OCI-LY1 (cell line): ENCODE measurements around the gene NDUFB3.

ENCODE experiments used
- H2AFZ ChIP-seq: fragments of 200-600 bp; sonication (generic), shearing (Covaris generic); 2 replicates; pipeline ENCODE4 v1.6.0; 2014; ENCODE audit warnings: antibody characterized with exemption, mild to moderate bottlenecking, low read length
- H3F3A ChIP-seq: fragments of 200-600 bp; sonication (generic), shearing (Covaris generic); 2 replicates; pipeline ENCODE4 v1.6.0; 2014; ENCODE audit warnings: mild to moderate bottlenecking, antibody characterized with exemption, low read length, moderate library complexity; ENCODE audit not compliant: insufficient read depth
- H3K27ac ChIP-seq: fragments of 200-600 bp; sonication (generic); 2 replicates; pipeline ENCODE4 v1.5.1; 2014; ENCODE audit warnings: low read length, mixed run types, mild to moderate bottlenecking, low read depth; ENCODE audit not compliant: poor library complexity, severe bottlenecking
- H3K27me3 ChIP-seq: fragments of 200-600 bp; sonication (generic); 2 replicates; pipeline ENCODE4 v1.6.0; 2014; ENCODE audit warnings: antibody characterized with exemption, mild to moderate bottlenecking, low read length, moderate library complexity; ENCODE audit not compliant: insufficient read depth
- H3K36me3 ChIP-seq: fragments of 200-600 bp; sonication (generic); 2 replicates; pipeline ENCODE4 v1.6.1; 2014; ENCODE audit warnings: mild to moderate bottlenecking, antibody characterized with exemption, low read length, moderate library complexity, mixed read lengths; ENCODE audit not compliant: insufficient read depth
- H3K4me1 ChIP-seq: fragments of 200-600 bp; sonication (generic); 2 replicates; pipeline ENCODE4 v1.5.1; 2014; ENCODE audit warnings: mild to moderate bottlenecking, low read length, moderate library complexity; ENCODE audit not compliant: insufficient read depth, severe bottlenecking
- H3K4me2 ChIP-seq: fragments of 200-600 bp; sonication (generic), shearing (Covaris generic); 2 replicates; pipeline ENCODE4 v1.6.1; 2014; ENCODE audit warnings: low read length
- H3K4me3 ChIP-seq: fragments of 200-600 bp; sonication (generic); 2 replicates; pipeline ENCODE4 v1.5.1; 2014; ENCODE audit warnings: low read length, low read depth, mild to moderate bottlenecking, mixed read lengths; ENCODE audit not compliant: poor library complexity, severe bottlenecking
- H3K79me2 ChIP-seq: fragments of 200-600 bp; shearing (Covaris generic); 2 replicates; pipeline ENCODE4 v1.6.1; 2016; ENCODE audit warnings: mixed run types, low read length, mixed read lengths; ENCODE audit not compliant: insufficient read depth
- H3K9ac ChIP-seq: fragments of 200-600 bp; sonication (generic), shearing (Covaris generic); 2 replicates; pipeline ENCODE4 v1.6.1; 2014; ENCODE audit warnings: mild to moderate bottlenecking, low read length, mixed read lengths
- H3K9me2 ChIP-seq: fragments of 200-600 bp; sonication (generic), shearing (Covaris generic); 2 replicates; pipeline ENCODE4 v1.6.1; 2014; ENCODE audit warnings: low read depth, mild to moderate bottlenecking, low read length, mixed read lengths
- H3K9me3 ChIP-seq: fragments of 200-600 bp; shearing (Covaris generic); 2 replicates; pipeline ENCODE4 v1.6.1; 2014; ENCODE audit warnings: low read length, mixed read lengths
- H4K20me1 ChIP-seq: fragments of 200-600 bp; sonication (generic), shearing (Covaris generic); 2 replicates; pipeline ENCODE4 v1.6.0; 2016; ENCODE audit warnings: mild to moderate bottlenecking, low read length; ENCODE audit not compliant: insufficient read depth
- EZH2 ChIP-seq: fragments of 200-600 bp; sonication (generic), shearing (Covaris generic); IDR thresholded peaks from 2 replicates; pipeline ENCODE4 v1.8.0; 2017; ENCODE audit warnings: borderline replicate concordance, mixed run types, mild to moderate bottlenecking, antibody characterized with exemption, low read length, moderate library complexity, mixed read lengths
- TF ChIP-seq, protein P1 (sequence below): fragments of 200-600 bp; sonication (generic), shearing (Covaris generic); IDR thresholded peaks from 2 replicates; pipeline ENCODE4 v1.5.1; 2017; ENCODE audit warnings: mild to moderate bottlenecking, antibody characterized with exemption, low read length, moderate library complexity, mixed read lengths

The NDUFB3 gene

DNA sequence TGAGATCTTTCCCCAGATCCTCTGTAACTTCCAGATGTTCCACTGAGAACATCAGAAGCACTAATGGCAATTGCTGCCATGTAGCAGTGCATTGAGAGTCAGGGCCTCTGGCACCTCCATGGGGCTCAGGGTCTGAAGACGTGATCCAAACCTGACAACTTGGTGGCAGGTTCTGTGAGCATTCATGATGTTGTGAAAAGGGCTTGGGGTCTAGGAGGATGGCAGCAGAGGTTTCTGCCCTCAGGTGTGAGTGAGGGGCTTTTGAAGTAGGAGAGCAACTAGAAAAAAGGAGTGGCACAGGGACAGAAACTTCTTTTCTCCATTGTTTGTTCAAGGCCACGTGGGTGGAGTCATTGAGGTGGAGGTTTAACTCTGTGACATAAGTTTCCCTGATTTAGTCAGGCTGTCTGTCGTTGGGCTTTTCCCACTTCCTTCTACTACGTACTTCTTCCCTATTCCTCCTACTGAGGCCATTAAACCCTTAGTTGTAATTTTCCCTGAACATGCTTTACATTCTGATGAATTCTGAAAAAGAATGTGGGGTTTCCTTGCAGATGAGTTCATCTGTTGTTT is 57.2 kb downstream of the NDUFB3 start:
- Histone ChIP-seq H3K9me2 (no peaks in the 10 kb centered on the region), H3K9me3 (no peaks in the 10 kb centered on the region), H3K4me3 (peak overlapping the region; percentile 14), H3F3A (no peaks in the 10 kb centered on the region), H4K20me1 (no peaks in the 10 kb centered on the region), H3K4me1 (peaks cover 80% of the 10 kb centered on the region), H3K9ac (peak overlapping the region; percentile 37), H3K4me2 (peak overlapping the region; percentile 48), H3K36me3 (peaks cover 8% of the 10 kb centered on the region), H2AFZ (no peak overlapping the region), H3K79me2 (peaks cover 53% of the 10 kb centered on the region), H3K27ac (peak overlapping the region; percentile 96), H3K27me3 (no peaks in the 10 kb centered on the region)
- TF ChIP-seq, protein P1, sequence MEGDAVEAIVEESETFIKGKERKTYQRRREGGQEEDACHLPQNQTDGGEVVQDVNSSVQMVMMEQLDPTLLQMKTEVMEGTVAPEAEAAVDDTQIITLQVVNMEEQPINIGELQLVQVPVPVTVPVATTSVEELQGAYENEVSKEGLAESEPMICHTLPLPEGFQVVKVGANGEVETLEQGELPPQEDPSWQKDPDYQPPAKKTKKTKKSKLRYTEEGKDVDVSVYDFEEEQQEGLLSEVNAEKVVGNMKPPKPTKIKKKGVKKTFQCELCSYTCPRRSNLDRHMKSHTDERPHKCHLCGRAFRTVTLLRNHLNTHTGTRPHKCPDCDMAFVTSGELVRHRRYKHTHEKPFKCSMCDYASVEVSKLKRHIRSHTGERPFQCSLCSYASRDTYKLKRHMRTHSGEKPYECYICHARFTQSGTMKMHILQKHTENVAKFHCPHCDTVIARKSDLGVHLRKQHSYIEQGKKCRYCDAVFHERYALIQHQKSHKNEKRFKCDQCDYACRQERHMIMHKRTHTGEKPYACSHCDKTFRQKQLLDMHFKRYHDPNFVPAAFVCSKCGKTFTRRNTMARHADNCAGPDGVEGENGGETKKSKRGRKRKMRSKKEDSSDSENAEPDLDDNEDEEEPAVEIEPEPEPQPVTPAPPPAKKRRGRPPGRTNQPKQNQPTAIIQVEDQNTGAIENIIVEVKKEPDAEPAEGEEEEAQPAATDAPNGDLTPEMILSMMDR, result no peak
- no peak for TF ChIP-seq EZH2

DNA sequence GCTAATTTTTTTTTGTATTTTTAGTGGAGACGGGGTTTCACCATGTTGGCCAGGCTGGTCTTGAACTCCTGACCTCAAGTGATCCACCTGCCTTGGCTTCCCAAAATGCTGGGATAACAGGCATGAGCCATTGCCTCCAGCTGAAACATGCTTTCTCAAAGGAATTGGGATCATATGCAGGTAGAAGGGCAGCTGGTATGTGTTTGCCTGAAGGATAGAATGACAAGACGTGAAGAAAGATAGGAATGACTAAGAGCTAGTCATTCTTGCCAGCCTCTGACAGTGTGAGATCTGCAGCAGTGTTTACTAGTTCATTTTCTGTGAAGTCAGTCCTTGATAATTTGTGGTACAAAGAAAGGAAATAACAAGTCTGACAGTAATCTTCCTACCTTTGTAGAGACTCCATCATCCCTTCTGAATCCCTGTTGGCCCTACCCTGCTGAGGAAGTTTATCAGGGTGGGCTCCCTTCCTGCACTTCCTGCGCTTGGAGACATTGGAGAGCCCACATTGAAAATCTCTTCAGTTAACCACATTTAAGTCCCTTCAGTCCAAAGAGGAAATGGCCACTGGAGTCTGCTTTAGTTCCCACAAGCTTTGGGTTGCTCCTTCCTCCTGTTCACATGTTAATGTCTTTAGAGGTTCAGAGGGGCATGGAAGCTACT is 58.9 kb downstream of the NDUFB3 start:
- Histone ChIP-seq H4K20me1 (no peaks in the 10 kb centered on the region), H3K79me2 (peaks cover 41% of the 10 kb centered on the region), H3K4me1 (peaks cover 63% of the 10 kb centered on the region), H3F3A (no peaks in the 10 kb centered on the region; the same call in 1 of the 2 replicates), H3K4me2 (no peak overlapping the region; the same call in 1 of the 2 replicates), H3K9me3 (no peaks in the 10 kb centered on the region), H3K9ac (no peak overlapping the region; the same call in 1 of the 2 replicates), H3K27ac (peak overlapping the region; percentile 58), H2AFZ (no peak overlapping the region), H3K9me2 (no peaks in the 10 kb centered on the region), H3K27me3 (no peaks in the 10 kb centered on the region), H3K4me3 (no peak overlapping the region), H3K36me3 (peaks cover 15% of the 10 kb centered on the region)
- TF ChIP-seq EZH2, result no peak
- TF ChIP-seq, protein P1, result no peak

DNA sequence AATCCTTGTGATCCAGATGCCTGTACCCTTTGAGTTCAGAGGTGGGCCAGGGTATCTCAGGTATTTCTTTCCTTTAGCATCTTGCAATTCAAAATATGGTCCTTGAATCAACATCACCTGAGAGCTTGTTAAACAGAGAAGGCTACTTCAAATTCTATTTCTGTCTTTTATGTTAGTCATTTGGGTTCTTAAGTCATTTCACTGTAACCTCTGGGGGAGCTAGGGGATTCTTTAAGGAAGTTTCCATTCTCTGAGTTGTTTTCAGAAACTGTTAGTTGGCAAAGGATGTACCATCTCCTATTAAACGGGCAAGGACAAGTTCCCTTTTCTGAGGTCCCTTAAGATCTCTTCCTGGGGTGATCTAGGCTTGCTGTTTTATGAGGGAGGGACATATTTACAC is 60.7 kb downstream of the NDUFB3 start:
- no peaks in the 10 kb centered on the region for H4K20me1 ChIP-seq
- no peak for TF ChIP-seq EZH2
- TF ChIP-seq, protein P1, result no peak
- H3K36me3 ChIP-seq, result peaks cover 34% of the 10 kb centered on the region
- no peak overlapping the region for H3K4me2 ChIP-seq
- H3K4me3 ChIP-seq, result no peak overlapping the region
- no peak overlapping the region for H3K9ac ChIP-seq
- H3K9me3 ChIP-seq, result no peaks in the 10 kb centered on the region
- H3K9me2 ChIP-seq, result no peaks in the 10 kb centered on the region
- H3K27me3 ChIP-seq, result no peaks in the 10 kb centered on the region
- H3K4me1 ChIP-seq, result peaks cover 45% of the 10 kb centered on the region
- peaks cover 23% of the 10 kb centered on the region for H3K79me2 ChIP-seq
- no peak overlapping the region for H3K27ac ChIP-seq
- no peaks in the 10 kb centered on the region; the same call in 1 of the 2 replicates for H3F3A ChIP-seq
- H2AFZ ChIP-seq, result no peak overlapping the region
